Measurements from ENCODE around the gene STUM.

GRCh38 chr1:226577401-226578180, 29.0 kb downstream of the STUM start:
- no peak for TF ChIP-seq POLR2A (IDR thresholded peaks at IDR 0.05)
- no peak for TF ChIP-seq CTCF (IDR thresholded peaks at IDR 0.05)

Data from transverse colon (tissue), 3 donors.